ENCODE results near the gene F2R. TPM values are rescaled to one million over a fixed set of nuclear protein-coding genes. Genes with fewer than 3 reads are reported as not detected.
"Not testable (repeated sequence)": the region's sequence is repeated elsewhere in the genome, so short reads cannot be mapped to it uniquely, and the experiment has no call there.

F2R gene
- total RNA-seq (2014; rRNA removed) = 22.4 and 22.5 TPM in 2 replicates
- polyA plus RNA-seq (2012) = 15.5 TPM

DNA sequence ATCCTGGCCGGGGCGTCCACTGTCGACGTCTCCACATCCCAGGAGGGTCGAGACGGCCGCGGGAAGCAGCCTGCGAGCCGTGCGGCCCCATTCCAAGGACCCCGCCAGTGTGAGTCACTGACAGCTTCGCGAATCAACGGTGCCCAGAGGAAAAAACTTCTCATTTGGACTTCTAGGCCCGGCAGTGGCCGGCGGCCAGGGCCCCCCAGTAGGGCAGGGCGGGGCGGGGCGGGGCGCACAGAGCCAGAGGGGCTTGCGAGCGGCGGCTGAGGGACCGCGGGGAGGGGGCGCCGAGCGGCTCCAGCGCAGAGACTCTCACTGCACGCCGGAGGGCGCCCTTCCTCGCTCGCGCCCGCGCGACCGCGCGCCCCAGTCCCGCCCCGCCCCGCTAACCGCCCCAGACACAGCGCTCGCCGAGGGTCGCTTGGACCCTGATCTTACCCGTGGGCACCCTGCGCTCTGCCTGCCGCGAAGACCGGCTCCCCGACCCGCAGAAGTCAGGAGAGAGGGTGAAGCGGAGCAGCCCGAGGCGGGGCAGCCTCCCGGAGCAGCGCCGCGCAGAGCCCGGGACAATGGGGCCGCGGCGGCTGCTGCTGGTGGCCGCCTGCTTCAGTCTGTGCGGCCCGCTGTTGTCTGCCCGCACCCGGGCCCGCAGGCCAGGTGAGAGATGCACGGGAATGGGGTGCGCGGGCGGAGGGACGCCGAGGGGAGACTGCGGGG lies at the start of gene F2R:
F2R (plus strand) TSS at position 391 of the 720 bp plus-strand sequence; CDS start at position 573, 182 bp downstream.
- DNase-seq (ENCODE audit: low read depth) = peak; percentile 46

GRCh38 chr5:76667495-76667894 lies 48.4 kb upstream of the F2R start:
- no peak for DNase-seq (ENCODE audit: low read depth)

GRCh38 chr5:76669245-76669644 lies 46.7 kb upstream of the F2R start:
- DNase-seq (ENCODE audit: low read depth) = no peak

GRCh38 chr5:76670508-76670907 lies 45.4 kb upstream of the F2R start:
- DNase-seq (ENCODE audit: low read depth) = no peak

DNA sequence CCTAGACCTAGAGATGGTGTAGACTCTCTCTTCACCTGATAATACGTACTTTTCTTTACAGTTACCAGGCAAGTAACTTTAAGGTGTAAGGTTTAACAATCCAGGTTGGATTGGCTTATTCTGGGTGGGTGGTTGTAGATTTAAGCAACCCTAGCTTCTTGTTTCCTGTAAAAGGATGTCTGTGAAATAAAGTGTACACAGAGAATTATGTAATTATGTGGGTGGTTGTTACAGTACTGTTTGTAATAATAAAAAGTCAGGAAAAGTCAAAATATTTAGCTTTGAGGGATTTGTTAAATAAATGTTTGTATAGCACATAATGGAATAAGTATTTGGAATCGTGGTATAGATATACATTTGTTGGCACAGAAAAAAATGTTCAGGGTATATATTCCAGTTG lies 43.7 kb upstream of the F2R start:
- DNase-seq (ENCODE audit: low read depth) = no peak

GRCh38 chr5:76673125-76673524 lies 42.8 kb upstream of the F2R start:
- DNase-seq (ENCODE audit: low read depth) = no peak

DNA sequence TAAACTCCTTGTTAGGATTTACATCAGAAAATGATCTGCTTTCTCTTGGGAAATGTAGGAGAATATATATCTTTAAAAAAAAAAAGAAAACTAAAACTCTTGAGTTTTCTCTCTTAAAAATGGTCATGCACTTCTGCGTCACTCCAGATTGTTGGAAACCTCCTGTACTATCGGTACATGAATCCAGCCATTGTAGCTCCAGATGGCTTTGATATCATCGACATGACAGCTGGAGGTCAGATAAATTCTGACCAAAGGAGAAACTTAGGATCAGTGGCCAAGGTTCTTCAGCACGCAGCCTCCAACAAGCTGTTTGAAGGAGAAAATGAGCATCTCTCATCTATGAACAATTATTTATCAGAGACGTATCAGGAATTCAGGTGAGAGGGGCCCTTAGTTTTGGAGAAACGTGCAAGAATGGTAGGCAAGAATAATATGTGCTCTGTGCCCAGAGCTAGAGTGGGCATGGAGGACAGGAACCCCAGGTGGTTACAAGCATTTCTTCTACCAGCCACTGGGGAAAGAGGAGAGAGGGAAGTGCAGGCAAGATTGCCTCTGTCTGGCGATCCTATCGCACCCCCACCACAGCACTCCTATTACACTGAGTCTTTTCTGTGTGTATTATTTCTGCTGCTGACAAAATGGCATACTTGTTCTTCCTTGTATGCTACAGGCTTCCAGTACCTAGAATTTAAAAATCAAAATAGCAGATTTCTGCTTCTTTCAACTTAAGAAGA lies 41.4 kb upstream of the F2R start:
- DNase-seq (ENCODE audit: low read depth) = no peak

- no peak for DNase-seq (ENCODE audit: low read depth)
Measured at GRCh38 chr5:76675364-76675763, 40.6 kb upstream of the F2R start.

DNA sequence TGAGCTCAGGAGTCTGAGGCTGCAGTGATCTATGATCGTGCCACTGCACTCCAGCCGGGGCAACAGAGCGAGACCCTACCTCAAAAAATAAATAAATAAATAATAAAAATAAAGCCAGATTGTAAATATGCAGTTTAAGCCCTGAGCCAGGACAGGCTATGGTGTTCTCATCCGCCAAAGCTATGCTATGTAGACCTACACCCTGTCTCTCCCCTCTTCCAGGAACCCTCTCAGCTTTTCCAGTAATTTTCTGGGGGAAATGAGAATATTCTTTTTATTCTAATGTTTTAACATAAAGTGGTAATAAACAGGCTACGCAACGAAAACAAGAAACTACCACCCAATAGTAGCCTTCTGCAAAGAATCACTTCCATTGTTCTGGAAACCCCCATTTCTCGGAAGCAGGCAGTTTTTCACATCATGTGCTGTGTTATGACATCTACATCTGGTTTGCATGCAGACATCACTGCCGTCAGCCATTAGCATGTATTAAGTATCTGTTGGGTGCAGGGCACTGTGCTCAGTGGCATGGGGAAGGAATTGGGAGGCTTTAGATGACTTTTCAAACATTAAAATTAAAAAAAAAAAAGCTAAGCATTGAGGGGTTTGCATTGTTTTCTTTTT lies 38.0 kb upstream of the F2R start:
- no peak for DNase-seq (ENCODE audit: low read depth)

- DNase-seq (ENCODE audit: low read depth) = peak; percentile 14
Measured at GRCh38 chr5:76679231-76679630, 36.7 kb upstream of the F2R start.

GRCh38 chr5:76680826-76681225 lies 35.1 kb upstream of the F2R start:
- not testable (repeated sequence) for DNase-seq (ENCODE audit: low read depth)

DNA sequence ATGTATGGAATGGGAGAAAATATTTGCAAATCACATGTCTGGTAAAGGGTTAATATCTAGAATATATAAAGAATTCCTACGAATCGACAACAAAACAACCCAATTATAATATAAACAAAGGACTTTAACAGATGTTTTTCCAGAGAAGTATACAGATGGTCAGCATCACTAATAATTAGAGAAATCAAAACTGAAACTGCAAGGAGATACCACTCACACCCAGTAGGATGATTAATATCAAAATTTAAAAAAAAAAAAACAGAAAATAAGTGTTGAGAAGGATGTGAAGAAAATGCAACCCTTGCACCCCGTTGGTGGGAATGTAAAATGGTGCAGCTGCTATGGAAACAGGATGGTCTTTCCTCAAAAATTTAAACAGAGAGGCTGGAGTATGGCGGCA lies 34.6 kb upstream of the F2R start:
- no peak for DNase-seq (ENCODE audit: low read depth)

GRCh38 chr5:76682387-76682786 lies 33.5 kb upstream of the F2R start:
- DNase-seq (ENCODE audit: low read depth) = no peak

DNA sequence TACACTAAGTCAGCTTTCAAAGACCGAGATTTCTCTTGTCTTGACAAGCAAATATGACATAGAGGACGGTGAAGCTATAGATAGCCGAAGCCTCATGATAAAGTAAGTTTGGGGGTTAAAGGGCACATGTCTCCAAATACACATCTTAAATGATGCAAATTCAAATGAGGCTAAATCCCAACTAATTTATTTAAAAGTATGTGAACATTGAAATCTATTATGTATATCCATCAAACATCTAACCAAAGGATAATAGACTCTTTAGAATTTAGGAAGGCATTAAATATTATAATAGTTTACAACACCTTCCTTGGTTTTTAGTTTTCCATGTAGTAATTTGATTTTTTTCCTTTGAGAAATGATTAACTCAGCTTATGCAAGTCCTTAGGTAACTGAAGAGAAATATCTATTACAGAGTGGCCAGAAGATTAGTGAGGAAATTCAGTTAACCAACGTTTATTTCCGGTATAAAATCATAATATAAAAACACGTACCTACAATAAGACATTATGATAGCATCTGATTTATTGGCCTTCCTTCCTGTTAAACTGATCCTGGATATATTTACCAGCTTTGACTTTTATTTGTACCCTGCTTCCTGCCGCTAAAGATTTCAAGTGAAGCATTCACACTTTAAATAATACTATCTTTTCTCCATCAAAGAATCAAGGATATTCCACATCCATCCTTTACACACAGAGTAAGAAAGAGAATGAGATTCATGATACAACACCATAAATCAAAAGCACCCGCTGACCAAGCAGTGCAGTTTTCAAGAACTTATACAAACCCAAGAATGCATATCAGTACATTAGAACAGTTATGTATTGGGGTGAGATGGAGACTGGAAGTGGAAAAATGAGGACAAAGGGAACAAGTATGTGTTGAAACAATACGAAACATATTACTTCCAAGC lies 31.9 kb upstream of the F2R start:
- DNase-seq (ENCODE audit: low read depth) = no peak

- DNase-seq (ENCODE audit: low read depth) = no peak
Measured at GRCh38 chr5:76684756-76685519, 31.0 kb upstream of the F2R start.

- no peak for DNase-seq (ENCODE audit: low read depth)
Measured at GRCh38 chr5:76685704-76686103, 30.2 kb upstream of the F2R start.

DNA sequence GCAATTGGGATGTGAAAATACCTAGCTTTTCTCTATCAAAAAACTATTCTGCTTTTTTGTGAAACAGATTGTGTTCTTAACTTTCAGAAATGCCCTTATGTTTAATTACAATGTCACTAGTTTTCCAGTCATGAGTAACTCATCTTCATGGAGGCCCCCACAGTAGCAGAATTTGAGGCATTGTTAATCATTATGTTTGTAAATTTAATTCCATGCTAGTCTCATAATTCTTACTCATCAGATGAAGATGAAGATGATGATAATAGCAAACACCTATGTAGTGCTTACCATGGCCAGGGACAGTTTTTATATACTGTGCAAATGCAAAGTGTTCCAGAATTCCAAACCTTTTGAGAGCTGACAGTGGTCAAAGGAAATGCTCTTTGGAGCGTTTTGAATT lies 27.7 kb upstream of the F2R start:
- DNase-seq (ENCODE audit: low read depth) = no peak

GRCh38 chr5:76688836-76689235 lies 27.1 kb upstream of the F2R start:
- DNase-seq (ENCODE audit: low read depth) = no peak

DNA sequence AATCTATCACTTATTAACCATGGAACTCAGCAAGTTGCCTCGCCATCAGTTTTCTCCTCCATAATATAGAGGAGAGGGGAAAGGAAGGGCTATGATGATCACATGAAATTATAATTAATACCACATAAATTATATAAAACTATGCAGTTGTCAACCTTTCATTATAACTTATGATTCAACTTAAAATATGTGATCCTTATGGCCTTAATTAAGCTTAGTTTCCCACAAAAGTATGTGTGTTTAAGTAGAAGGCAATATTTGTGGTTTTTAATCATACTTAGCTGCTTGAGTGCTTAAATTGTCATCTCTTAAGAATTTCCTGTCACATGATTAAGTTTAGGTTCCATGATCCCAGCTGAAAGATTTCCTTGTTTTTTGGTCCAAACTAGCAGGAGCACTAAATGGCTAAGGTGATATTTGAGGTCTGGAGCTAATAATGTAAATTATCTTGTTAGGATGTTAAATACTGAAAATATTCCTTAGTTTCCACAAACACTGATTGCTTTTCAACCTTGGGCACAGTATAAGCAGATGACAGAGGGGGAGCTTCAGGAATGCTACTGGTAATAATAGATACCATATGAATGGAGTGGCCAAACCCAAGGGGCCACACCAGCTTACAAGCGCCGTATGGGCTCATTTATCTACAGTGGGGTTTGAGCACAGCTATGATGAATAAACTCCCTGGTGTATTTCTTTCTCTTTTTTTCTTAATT lies 26.4 kb upstream of the F2R start:
- DNase-seq (ENCODE audit: low read depth) = peak; percentile 85

GRCh38 chr5:76690037-76690679 lies 25.8 kb upstream of the F2R start:
- DNase-seq (ENCODE audit: low read depth) = no peak
